HTR-8/SVneo (cell line): ENCODE data around the gene ADAMTS2.
"Not testable (repeated sequence)": the region's sequence is repeated elsewhere in the genome, so short reads cannot be mapped to it uniquely, and the experiment has no call there.

Source experiments
- DNase-seq: peaks from one replicate; pipeline ENCODE4 v3.0.0; 2011; ENCODE audit warnings: low spot score, mixed read lengths; ENCODE audit not compliant: insufficient read length
- FAIRE-seq: peaks from 2 replicates; lab custom pipeline; 2011; peaks lifted over from hg19 to GRCh38; lab: Jason Lieb, UNC

Gene ADAMTS2

DNA sequence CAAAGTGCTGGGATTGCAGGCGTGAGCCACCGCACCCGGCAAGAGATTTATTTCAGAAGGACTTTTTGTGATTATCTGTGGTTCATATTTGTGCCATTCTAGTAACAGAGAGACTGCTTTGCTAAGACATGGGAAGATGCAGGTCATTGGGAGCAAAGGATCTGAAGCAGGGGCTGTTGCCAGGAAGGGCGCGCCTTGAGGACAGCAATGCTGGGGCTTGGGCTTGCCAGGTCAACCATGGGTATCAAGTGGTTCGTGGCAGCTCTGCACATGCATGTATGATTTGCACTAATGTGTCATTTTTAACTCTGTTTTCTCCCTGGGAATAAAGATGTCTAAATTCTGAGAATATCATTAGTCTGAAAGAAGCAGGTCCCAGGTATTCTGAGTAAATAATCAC, 17.0 kb downstream of the ADAMTS2 start:
- DNase-seq (no peak), FAIRE-seq (no peak)

DNA sequence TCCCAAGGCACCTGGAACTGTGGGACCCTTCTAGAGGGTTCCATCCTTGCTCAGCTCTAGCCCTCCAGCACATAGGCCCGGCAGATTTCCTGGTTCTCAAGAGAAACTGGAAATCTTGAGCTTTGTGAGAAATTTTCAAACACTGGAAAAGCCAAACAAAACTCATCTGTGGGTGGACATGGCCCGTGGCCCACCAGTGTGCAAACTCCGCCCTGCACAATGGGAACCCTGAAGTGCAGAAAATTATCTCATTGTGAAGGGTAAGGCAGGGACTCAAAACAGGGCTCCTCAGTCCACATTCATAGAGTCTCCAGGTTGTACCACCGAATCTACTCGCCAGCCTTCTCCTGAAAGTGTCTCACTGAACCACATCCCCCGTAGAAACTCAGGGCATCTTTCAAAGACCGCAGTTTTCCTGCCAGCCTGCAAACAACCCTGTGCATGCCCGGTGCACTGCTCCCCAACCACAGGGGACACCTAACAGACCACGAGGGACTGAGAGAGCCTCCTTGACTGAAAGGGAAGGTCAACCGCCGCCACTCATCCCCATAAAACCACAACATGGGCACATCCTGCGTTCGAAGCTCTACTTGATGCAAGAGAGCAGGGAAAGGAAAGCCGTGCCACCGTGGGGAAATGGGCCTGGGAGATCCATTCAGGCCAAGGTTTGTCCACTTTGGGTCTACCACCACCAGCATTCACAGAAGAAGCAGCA, 18.1 kb downstream of the ADAMTS2 start:
- DNase-seq: no peak
- no peak for FAIRE-seq

DNA sequence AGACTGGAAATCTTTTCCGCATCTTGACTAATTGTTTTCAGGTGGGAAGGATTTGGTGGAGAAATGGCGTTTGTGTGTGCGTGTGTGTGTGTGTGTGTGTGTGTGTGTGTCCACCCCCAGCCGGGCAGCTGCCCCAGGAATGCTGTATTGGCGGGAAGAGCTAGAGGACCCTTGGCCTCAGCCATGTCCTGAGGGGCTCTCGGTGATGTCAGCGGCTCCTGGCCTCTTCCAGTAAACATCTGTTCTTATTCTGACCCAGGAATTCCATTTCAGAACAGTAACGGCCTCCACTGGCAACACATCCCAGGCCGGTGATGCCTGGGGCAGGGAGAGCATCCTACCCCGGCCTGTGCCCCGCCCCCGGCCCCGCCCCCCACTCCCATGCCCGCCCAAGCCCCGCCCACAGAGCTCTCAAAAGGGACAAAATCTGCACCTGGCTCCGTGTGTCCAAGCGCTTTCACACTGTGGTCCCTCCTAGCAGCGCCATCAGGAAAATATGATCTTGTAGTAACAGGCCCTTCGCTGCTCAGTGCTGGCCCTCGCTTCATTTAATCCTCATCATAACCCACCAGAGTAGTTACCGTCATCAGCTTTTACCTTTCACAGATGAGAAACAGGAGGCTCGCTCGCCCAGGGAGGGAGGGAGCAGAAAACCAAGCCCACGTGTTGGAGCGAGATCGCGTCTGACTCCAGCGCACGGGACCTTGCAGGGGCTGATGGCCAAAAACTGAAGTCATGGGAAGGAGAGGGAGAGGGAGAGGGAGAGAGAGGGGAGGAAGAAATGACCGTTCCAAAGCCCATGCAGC, 18.9 kb downstream of the ADAMTS2 start:
- FAIRE-seq (no peak), DNase-seq (no peak)

- no peak for DNase-seq
- FAIRE-seq: no peak
Observed at GRCh38 chr5:179325296-179326031, 19.8 kb downstream of the ADAMTS2 start.

GRCh38 chr5:179324760-179325295, 20.4 kb downstream of the ADAMTS2 start:
- DNase-seq (no peak), FAIRE-seq (no peak)

DNA sequence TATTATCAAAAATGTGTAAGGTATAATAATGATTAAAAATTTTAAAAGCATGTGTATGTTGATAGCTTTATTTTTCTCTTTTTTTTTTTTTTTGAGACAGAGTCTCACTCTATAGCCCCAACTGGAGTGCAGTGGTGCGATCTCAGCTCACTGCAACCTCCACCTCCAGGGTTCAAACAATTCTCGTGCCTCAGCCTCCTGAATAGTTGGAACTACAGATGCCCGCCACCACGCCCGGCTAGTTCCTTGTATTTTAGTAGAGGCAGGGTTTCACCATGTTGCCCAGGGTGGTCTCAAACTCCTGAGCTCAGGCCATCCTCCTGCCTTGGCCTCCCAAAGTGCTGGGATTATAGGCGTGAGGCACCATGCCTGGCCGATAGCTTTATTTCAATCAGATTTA, 20.9 kb downstream of the ADAMTS2 start:
- DNase-seq, FAIRE-seq: not testable (repeated sequence)

- FAIRE-seq (no peak), DNase-seq (no peak)
Observed at GRCh38 chr5:179323026-179323870, 22.0 kb downstream of the ADAMTS2 start.

GRCh38 chr5:179322071-179323025, 22.9 kb downstream of the ADAMTS2 start:
- DNase-seq (no peak), FAIRE-seq (no peak)

GRCh38 chr5:179321206-179321987, 23.9 kb downstream of the ADAMTS2 start:
- FAIRE-seq: no peak
- no peak for DNase-seq

DNA sequence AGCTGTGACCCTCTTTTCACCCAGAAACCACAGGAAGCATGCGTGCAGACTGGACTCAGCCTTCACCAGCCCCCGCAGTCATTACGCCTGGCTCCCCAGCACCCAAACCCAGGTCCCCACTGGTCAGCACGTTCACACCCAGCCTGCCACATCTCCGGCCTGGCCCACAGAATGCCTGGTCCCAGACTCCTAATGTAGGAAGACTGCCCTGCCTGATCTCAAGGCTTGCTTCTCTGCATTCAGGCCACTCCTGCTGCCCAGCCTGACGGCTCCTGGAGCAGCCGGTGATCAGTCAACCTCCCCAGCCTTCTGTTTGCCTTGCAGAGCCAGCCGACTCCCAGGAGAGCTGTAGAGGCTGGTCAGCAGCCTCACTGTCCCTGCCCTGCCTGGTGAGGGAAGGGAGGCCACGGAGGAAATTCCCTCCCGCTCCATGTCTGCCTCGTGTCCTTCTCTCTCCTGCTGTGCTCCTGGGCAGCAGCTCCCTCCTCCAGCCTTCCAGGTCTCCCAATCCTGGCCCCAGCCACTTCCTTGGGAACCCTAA, 25.4 kb downstream of the ADAMTS2 start:
- DNase-seq (no peak), FAIRE-seq (no peak)

DNA sequence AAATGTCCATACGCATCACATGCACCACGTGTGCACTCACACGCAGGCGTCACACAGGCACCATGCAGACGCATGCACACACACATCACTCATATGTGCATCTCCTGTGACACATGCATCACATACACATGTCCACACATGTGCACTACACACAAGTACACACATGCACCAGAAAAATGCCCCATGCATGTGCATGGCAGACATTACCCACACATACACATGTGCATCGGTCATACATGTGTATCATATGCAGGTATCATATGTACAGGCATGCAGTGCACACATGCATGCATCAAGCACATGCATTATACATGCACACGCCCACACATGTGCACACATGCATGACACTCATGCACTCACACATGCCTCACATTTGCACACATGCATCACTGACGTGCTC, 26.1 kb downstream of the ADAMTS2 start:
- DNase-seq (no peak), FAIRE-seq (no peak)

- FAIRE-seq: no peak
- DNase-seq: no peak
Observed at GRCh38 chr5:179318221-179318955, 26.9 kb downstream of the ADAMTS2 start.

- DNase-seq (no peak), FAIRE-seq (no peak)
Observed at GRCh38 chr5:179317411-179318220, 27.6 kb downstream of the ADAMTS2 start.

GRCh38 chr5:179316982-179317381, 28.3 kb downstream of the ADAMTS2 start:
- no peak for FAIRE-seq
- DNase-seq: no peak

DNA sequence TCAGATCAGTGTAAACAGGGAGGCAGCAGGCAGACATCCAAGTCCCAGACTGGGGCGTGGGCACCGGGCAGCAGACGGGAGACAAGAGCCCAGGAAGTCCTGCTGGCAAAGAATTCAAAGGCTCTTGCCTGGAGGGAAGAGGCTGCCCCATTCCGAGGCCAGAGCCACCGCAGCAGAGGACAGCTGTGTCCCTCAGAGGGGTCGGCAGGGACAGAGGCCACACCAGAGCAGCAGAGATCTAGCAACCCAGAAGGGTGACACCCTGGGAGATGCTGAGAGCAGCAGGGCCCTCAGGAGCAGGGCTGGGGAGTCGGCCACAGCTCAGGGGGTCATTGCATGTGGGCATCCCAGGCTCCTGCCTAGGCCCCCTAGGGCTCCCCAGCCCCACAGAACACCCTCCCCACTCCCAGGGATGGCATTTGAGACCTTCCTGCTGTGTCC, 29.1 kb downstream of the ADAMTS2 start:
- FAIRE-seq: no peak
- no peak for DNase-seq

GRCh38 chr5:179315356-179315890, 29.8 kb downstream of the ADAMTS2 start:
- no peak for FAIRE-seq
- no peak for DNase-seq
